WTC11 (cell line): ENCODE results near the gene ABCC2.

ENCODE experiments used
- ARID4B ChIP-seq: sonication (generic); formaldehyde crosslinking; IDR thresholded peaks from 2 replicates; pipeline ENCODE4 v1.8.0; 2023; ENCODE audit warnings: missing genetic modification reagents, mild to moderate bottlenecking, borderline replicate concordance
- CTCF ChIP-seq: fragments of 200-600 bp; IDR thresholded peaks from 2 replicates; pipeline ENCODE4 v1.8.0; 2022; ENCODE audit warnings: antibody characterized with exemption
- ELF4 ChIP-seq: sonication (generic); formaldehyde crosslinking; IDR thresholded peaks from 2 replicates; pipeline ENCODE4 v1.8.1; 2022; ENCODE audit warnings: low read depth, mild to moderate bottlenecking, moderate library complexity, missing genetic modification reagents
- GRHL2 ChIP-seq: fragments of 250-450 bp; sonication (Bioruptor Pico); IDR thresholded peaks from 2 replicates; pipeline ENCODE4 v1.8.0; 2022; ENCODE audit warnings: mild to moderate bottlenecking, moderate library complexity; ENCODE audit not compliant: insufficient replicate concordance, severe bottlenecking
- SP1 ChIP-seq: sonication (generic); formaldehyde crosslinking; conservative IDR thresholded peaks from 2 replicates; pipeline ENCODE4 v1.8.1; 2022; ENCODE audit warnings: missing genetic modification reagents
- USF2 ChIP-seq: sonication (generic); formaldehyde crosslinking; IDR thresholded peaks from 2 replicates; pipeline ENCODE4 v1.8.1; 2023; ENCODE audit warnings: mild to moderate bottlenecking, missing genetic modification reagents, moderate library complexity
- ZNF423 ChIP-seq: fragments of 250-450 bp; sonication (Bioruptor Pico); IDR thresholded peaks from 2 replicates; pipeline ENCODE4 v2.1.2; 2022; ENCODE audit warnings: mild to moderate bottlenecking, moderate library complexity
- TF ChIP-seq, protein P1 (sequence below): sonication (generic); formaldehyde crosslinking; IDR thresholded peaks from 2 replicates; pipeline ENCODE4 v1.8.0; 2022; ENCODE audit warnings: mild to moderate bottlenecking, missing genetic modification reagents
- TF ChIP-seq, protein P2 (sequence below): sonication (generic); formaldehyde crosslinking; IDR thresholded peaks from 2 replicates; pipeline ENCODE4 v1.8.1; 2023; ENCODE audit warnings: mild to moderate bottlenecking, missing genetic modification reagents, moderate library complexity

- TF ChIP-seq USF2 (no peak), CTCF (no peak), SP1 (no peak), ARID4B (CRISPR knock-in tag) (no peak), ZNF423 (no peak), ELF4 (CRISPR knock-in tag) (no peak), GRHL2 (CRISPR knock-in tag) (no peak)
- TF ChIP-seq, protein P1, sequence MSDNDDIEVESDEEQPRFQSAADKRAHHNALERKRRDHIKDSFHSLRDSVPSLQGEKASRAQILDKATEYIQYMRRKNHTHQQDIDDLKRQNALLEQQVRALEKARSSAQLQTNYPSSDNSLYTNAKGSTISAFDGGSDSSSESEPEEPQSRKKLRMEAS = no peak
- TF ChIP-seq, protein P2, sequence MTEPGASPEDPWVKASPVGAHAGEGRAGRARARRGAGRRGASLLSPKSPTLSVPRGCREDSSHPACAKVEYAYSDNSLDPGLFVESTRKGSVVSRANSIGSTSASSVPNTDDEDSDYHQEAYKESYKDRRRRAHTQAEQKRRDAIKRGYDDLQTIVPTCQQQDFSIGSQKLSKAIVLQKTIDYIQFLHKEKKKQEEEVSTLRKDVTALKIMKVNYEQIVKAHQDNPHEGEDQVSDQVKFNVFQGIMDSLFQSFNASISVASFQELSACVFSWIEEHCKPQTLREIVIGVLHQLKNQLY = no peak
Observed at GRCh38 chr10:99875473-99875872, 93.0 kb downstream of the ABCC2 start.
